Measurements from ENCODE around the gene ADH5.
"Not testable (repeated sequence)": the region's sequence is repeated elsewhere in the genome, so short reads cannot be mapped to it uniquely, and the experiment has no call there.

Gene ADH5

DNA sequence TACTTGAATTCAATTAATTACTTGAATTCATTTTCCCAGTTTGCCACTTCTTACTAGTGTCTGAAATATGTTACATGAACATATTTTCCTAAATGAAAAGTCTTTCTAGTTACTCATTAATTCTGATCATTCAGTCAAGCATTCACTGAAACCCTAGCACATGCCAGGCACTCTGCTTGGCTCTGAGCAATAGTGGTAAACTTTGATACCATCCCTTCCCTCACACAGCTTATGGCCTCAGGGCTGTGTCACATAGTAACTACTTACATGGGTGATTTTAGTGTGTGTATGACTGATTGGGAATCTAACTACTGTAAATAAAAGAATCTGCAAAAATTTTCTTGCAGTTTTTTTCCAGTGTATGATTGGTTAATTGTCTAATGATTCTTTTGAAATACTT lies 60.4 kb downstream of the ADH5 start:
- no peak for DNase-seq

DNA sequence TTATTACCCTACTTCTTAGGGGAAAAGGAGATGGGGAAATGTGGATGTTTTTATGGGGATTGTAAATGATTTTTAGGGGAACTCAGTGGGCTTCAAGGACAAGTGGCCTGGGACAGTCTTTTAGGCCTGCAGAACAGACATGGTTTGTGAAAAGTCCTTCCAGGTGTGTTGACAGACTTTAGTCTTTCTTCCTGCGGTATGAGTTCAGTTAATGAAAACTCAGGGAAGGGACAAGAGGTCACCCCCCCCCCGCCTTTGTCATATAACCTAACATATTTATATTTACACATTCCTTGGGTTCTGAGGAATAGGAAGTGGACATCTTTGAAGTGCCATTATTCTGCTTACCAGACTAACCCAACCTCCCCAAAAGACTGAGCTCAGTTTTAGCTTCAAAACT lies 61.3 kb downstream of the ADH5 start:
- DNase-seq: no peak

DNA sequence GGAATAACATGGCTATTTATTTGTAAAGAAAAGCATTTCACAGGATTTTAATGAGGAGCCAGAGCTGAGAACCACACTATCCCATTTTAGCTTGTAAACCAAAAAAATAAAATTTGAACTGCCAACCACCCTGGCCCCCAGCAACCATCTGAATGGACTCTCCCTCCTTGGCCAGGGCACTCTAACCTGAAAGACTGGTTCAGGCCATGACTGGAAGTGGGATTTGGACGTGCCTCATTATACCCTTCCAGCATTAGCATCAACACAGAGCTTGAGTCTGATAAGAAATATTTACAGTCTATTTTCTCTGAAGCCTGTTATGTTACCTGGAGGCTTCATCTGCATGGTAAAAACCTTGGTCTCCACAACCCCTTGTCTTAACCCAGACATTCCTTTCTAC lies 63.1 kb downstream of the ADH5 start:
- DNase-seq: no peak

DNA sequence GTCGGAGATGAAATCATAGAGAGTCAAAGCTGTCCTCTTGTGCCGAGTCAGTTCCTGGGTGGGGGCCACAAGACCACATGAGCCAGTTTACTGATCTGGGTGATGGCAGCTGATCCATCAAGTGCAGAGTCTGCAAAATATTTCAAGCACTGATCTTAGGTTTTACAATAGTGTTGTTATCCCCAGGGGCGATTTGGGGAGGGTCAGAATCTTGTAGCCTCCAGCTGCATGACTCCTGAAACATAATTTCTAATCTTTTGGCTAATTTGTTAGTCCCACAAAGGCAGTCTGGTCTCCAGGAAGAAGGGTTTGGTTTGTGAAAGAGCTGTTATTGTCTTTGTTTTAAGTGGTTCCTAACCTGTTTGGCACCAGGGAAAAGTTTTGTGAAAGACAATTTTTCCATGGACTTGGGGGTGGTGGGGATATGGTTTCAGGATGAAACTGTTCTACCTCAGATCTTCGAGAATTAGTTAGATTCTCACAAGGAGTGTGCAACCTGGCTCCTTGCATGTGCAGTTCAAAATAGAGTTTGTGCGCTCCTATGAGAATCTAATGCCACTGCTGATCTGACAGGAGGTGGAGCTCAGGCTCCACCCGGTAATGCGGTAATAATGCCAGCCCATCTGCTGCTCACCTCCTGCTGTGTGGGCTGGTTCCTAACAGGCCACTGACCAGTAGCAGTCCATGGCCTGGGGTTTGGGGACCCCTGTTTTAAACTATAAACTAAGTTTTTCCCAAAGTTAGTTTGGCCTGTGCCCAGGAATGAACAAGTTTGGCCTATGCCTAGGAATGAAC lies 63.9 kb downstream of the ADH5 start:
- DNase-seq: no peak

DNA sequence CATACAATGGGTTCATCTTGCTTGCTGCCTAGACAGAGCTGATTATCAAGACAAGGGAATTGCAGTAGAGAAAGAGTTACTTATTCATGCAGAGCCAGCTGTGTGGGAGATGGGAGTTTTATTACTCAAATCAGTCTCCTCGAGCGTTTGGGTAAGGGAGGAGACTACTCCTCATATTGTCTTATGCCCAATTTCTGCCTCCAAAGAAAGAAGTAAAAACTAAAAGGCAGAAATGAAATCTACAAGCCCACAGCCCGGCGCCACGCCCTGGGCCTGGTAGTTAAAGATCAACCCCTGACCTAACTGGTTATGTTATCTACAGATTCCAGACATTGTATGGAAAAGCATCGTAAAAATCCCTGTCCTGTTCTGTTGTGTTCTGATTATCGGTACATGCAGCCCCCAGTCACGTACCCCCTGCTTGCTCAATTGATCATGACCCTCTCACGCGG lies 64.8 kb downstream of the ADH5 start:
- not testable (repeated sequence) for DNase-seq

DNA sequence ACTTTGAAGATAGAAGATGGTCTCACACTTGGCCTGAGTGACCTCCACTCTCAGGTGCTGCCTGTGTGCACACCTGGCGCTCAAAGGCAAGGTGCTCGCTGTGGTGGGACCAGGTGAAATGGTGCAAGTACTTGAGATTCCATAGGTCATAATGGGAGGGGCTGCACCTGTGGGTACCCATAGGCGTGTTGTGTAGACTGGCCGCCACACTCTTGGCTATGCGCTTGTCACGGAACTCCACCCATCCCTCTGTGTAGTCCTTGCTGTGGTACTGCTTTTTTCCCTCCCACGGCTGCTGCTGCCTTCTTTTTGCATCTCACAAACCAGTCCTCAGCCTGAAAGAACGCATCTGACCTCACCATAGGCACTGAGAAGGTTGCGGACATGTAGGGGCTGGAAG lies 66.0 kb downstream of the ADH5 start:
- no peak for DNase-seq

DNA sequence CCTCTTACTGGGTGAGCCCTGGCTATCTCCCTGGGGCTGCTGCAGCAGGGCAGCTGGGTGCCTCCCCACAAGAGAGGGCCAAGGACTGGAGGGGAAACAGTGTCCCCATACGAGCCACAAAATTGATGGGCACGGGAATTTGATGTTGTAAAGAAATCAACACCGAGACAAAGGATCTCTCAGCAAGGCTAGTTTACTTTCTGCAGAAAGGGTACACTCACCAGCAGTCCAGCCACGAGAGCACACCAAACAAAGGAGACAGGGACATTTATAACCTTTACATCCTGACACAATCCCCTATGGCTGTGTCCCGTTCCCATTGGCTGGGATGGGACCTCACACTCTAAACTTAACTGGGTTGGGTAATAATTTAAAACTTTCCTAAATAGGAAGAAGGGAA lies 67.2 kb downstream of the ADH5 start:
- DNase-seq: no peak

All from SHP77 treated with DMSO at 0.1 percent for 48 hours (cell line).